Peyer's patch (tissue), 4 donors: ENCODE data around the gene PROM2.

Experiments
- CTCF ChIP-seq, 6 experiments: fragments of 450-650 bp in 4 of 6; fragments of 200-600 bp in 2 of 6; sonication (generic) in 1 of 6; IDR thresholded peaks; one replicate each; pipeline ENCODE4 v1.5.1; 2017 to 2019; ENCODE audit warnings: antibody characterized with exemption in 6 of 6, mild to moderate bottlenecking in 3 of 6, moderate library complexity in 1 of 6
- POLR2A ChIP-seq, 2 donors: fragments of 450-650 bp; IDR thresholded peaks; one replicate each; pipeline ENCODE4 v1.5.1; 2017; ENCODE audit warnings: antibody characterized with exemption in 2 of 2, mild to moderate bottlenecking in 2 of 2, moderate library complexity in 2 of 2

GRCh38 chr2:95291222-95291621, 17.0 kb downstream of the PROM2 start:
- no peak for TF ChIP-seq POLR2A (IDR thresholded peaks at IDR 0.05)
- no peak for TF ChIP-seq CTCF (IDR thresholded peaks at IDR 0.05)
